Cardiac septum (tissue), 1 donor: Measurements from ENCODE around the gene LCE7A. TPM values are rescaled to one million over a fixed set of nuclear protein-coding genes. Genes with fewer than 3 reads are reported as not detected.

Experiments
- DNase-seq: peaks from one replicate; pipeline ENCODE4 v3.0.0-alpha.2; 2020; ENCODE audit warnings: low spot score
- intact Hi-C: fragments of 100-400 bp; cut with DNase I; formaldehyde crosslinking; loops from one replicate; pipeline ENCODE4 v1.14.0; 2022
- total RNA-seq: library from RNA; stranded (reverse); fragmentation: NEBNext Ultra II Directional; extraction: Animal tissue kit (Norgen Biotek cat#: 25700); gene quantifications from one replicate; pipeline ENCODE4 v1.2.1, GENCODE V29; 2021
- donor health status: DM: no; HTN: no; CAD: no.

Gene LCE7A
- total RNA-seq, 1 donor from 2014 or later = not detected

- intact Hi-C loops = no loop called here
- DNase-seq = no peak
These were observed 18.2 kb downstream of the LCE7A start, which contains the start of gene SMCP for GRCh38 chr1:152878042-152878441. SMCP (plus strand) TSS chr1:152878322; CDS start chr1:152884423, 6,101 bp downstream.

GRCh38 chr1:152879559-152880198, 19.9 kb downstream of the LCE7A start:
- no peak for DNase-seq
- intact Hi-C loops = no loop called here

- intact Hi-C loops = no loop called here
- DNase-seq = no peak
These were observed 20.5 kb downstream of the LCE7A start for GRCh38 chr1:152880316-152880715.

GRCh38 chr1:152880907-152881306, 21.1 kb downstream of the LCE7A start:
- no peak for DNase-seq
- intact Hi-C loops = no loop called here

GRCh38 chr1:152884085-152884484, 24.3 kb downstream of the LCE7A start:
- intact Hi-C loops = no loop called here
- no peak for DNase-seq

GRCh38 chr1:152884506-152884905, 24.7 kb downstream of the LCE7A start:
- intact Hi-C loops = no loop called here
- no peak for DNase-seq

- DNase-seq = no peak
- intact Hi-C loops = no loop called here
These were observed 25.3 kb downstream of the LCE7A start for GRCh38 chr1:152884966-152885624.

GRCh38 chr1:152886085-152886484, 26.3 kb downstream of the LCE7A start:
- DNase-seq = no peak
- intact Hi-C loops = no loop called here

- no peak for DNase-seq
- intact Hi-C loops = no loop called here
These were observed 27.1 kb downstream of the LCE7A start for GRCh38 chr1:152886758-152887409.

- intact Hi-C loops = no loop called here
- DNase-seq = no peak
These were observed 28.3 kb downstream of the LCE7A start for GRCh38 chr1:152888126-152888525.

GRCh38 chr1:152899027-152899426, 39.2 kb downstream of the LCE7A start:
- no peak for DNase-seq
- intact Hi-C loops = no loop called here

GRCh38 chr1:152899883-152900282, 40.1 kb downstream of the LCE7A start:
- DNase-seq = no peak
- intact Hi-C loops = no loop called here

- intact Hi-C loops = no loop called here
- DNase-seq = no peak
These were observed 41.8 kb downstream of the LCE7A start for GRCh38 chr1:152901631-152902030.

GRCh38 chr1:152902636-152903035, 42.8 kb downstream of the LCE7A start:
- intact Hi-C loops = no loop called here
- DNase-seq = no peak

GRCh38 chr1:152904688-152905440, 45.1 kb downstream of the LCE7A start:
- intact Hi-C loops = no loop called here

GRCh38 chr1:152906023-152906565, 46.3 kb downstream of the LCE7A start:
- no peak for DNase-seq
- intact Hi-C loops = no loop called here

More at GRCh38 chr1:152904688-152905440, 45.1 kb downstream of the LCE7A start:
- no peak for DNase-seq

GRCh38 chr1:152907686-152908601, 48.1 kb downstream of the LCE7A start, which contains the start of gene IVL:
IVL (plus strand) TSS chr1:152908546; CDS start chr1:152909798, 1,252 bp downstream.
- intact Hi-C loops = no loop called here

GRCh38 chr1:152909206-152909605, 49.4 kb downstream of the LCE7A start:
- no peak for DNase-seq
- intact Hi-C loops = no loop called here

More at GRCh38 chr1:152907686-152908601, 48.1 kb downstream of the LCE7A start, which contains the start of gene IVL:
- no peak for DNase-seq
